ENCODE measurements around the gene ZBTB7C. TPM values are rescaled to one million over a fixed set of nuclear protein-coding genes. Genes with fewer than 3 reads are reported as not detected.

Gene ZBTB7C
- total and polyA plus RNA-seq, 4 donors: 0.19 to 1.1 (median 0.45) TPM

DNA sequence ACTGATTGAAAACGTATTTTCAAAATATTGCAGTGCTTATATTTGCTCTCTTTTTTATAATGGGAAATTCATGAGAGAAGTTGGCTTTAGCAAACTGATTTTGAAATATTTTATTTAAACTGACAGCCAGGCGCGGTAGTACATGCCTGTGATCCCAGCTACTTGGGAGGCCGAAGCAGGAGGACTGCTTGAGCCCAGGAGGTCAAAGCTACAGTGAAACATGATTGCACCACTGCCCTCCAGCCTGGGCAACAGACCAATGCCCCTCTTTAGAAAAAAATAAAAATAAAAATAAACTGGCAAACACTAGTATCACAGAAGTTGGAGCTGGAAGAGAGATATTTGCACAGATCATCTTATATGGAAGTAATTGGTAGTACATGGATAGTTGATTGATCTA lies 20.7 kb downstream of the ZBTB7C start:
- H3K9me3 ChIP-seq (ENCODE audit: control insufficient read depth in 4 of 4, low read length in 3 of 4): no peaks in the 10 kb centered on the region
- H3K4me1 ChIP-seq (ENCODE audit: control insufficient read depth in 4 of 4, insufficient read depth in 4 of 4, low read length in 3 of 4): peaks cover 0 to 4% (median 0%) of the 10 kb centered on the region in 4 donors
- WGBS: 92% methylated on average over 4 of the region's 4 CpGs
- DNase-seq (ENCODE audit: low spot score): no peak
- no peak overlapping the region for H3K4me3 ChIP-seq (ENCODE audit: low read depth in 1 of 3, low read length in 3 of 3)
- no peak overlapping the region for H3K27ac ChIP-seq (ENCODE audit: low read depth in 1 of 2, low read length in 2 of 2)
- H3K9ac ChIP-seq (ENCODE audit: low read depth in 1 of 2, low read length in 2 of 2): no peak overlapping the region
- peaks cover 0 to 4% (median 0%) of the 10 kb centered on the region in 4 donors for H3K27me3 ChIP-seq (ENCODE audit: control insufficient read depth in 4 of 4, insufficient read depth in 4 of 4, low read length in 3 of 4)
- H3K36me3 ChIP-seq (ENCODE audit: control insufficient read depth in 4 of 4, insufficient read depth in 3 of 4, low read depth in 1 of 4, low read length in 3 of 4): no peaks in the 10 kb centered on the region
- TF ChIP-seq FOXA2 (IDR thresholded peaks at IDR 0.05) (no peak), YY1 (IDR thresholded peaks at IDR 0.05) (no peak), EGR1 (IDR thresholded peaks at IDR 0.05; ENCODE audit: low read depth in 2 of 2) (no peak), JUND (IDR thresholded peaks at IDR 0.05) (no peak), RAD21 (IDR thresholded peaks at IDR 0.05) (no peak), SP1 (IDR thresholded peaks at IDR 0.05) (no peak), ATF3 (IDR thresholded peaks at IDR 0.05) (no peak), FOXA1 (IDR thresholded peaks at IDR 0.05) (no peak), RXRA (IDR thresholded peaks at IDR 0.05) (no peak), HNF4G (IDR thresholded peaks at IDR 0.05) (no peak), MAX (IDR thresholded peaks at IDR 0.05) (no peak), GABPA (IDR thresholded peaks at IDR 0.05 in 1 of 2, conservative IDR thresholded peaks at IDR 0.05 in 1 of 2) (no peak), HNF4A (conservative IDR thresholded peaks at IDR 0.05) (no peak), NR2F2 (IDR thresholded peaks at IDR 0.05) (no peak), TAF1 (conservative IDR thresholded peaks at IDR 0.05) (no peak)
- TF ChIP-seq, protein P1, sequence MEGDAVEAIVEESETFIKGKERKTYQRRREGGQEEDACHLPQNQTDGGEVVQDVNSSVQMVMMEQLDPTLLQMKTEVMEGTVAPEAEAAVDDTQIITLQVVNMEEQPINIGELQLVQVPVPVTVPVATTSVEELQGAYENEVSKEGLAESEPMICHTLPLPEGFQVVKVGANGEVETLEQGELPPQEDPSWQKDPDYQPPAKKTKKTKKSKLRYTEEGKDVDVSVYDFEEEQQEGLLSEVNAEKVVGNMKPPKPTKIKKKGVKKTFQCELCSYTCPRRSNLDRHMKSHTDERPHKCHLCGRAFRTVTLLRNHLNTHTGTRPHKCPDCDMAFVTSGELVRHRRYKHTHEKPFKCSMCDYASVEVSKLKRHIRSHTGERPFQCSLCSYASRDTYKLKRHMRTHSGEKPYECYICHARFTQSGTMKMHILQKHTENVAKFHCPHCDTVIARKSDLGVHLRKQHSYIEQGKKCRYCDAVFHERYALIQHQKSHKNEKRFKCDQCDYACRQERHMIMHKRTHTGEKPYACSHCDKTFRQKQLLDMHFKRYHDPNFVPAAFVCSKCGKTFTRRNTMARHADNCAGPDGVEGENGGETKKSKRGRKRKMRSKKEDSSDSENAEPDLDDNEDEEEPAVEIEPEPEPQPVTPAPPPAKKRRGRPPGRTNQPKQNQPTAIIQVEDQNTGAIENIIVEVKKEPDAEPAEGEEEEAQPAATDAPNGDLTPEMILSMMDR (IDR thresholded peaks at IDR 0.05; ENCODE audit: low read depth, low read length, missing input control): no peak
- TF ChIP-seq, protein P2, sequence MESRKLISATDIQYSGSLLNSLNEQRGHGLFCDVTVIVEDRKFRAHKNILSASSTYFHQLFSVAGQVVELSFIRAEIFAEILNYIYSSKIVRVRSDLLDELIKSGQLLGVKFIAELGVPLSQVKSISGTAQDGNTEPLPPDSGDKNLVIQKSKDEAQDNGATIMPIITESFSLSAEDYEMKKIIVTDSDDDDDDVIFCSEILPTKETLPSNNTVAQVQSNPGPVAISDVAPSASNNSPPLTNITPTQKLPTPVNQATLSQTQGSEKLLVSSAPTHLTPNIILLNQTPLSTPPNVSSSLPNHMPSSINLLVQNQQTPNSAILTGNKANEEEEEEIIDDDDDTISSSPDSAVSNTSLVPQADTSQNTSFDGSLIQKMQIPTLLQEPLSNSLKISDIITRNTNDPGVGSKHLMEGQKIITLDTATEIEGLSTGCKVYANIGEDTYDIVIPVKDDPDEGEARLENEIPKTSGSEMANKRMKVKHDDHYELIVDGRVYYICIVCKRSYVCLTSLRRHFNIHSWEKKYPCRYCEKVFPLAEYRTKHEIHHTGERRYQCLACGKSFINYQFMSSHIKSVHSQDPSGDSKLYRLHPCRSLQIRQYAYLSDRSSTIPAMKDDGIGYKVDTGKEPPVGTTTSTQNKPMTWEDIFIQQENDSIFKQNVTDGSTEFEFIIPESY (IDR thresholded peaks at IDR 0.05): no peak
- TF ChIP-seq, protein P3, sequence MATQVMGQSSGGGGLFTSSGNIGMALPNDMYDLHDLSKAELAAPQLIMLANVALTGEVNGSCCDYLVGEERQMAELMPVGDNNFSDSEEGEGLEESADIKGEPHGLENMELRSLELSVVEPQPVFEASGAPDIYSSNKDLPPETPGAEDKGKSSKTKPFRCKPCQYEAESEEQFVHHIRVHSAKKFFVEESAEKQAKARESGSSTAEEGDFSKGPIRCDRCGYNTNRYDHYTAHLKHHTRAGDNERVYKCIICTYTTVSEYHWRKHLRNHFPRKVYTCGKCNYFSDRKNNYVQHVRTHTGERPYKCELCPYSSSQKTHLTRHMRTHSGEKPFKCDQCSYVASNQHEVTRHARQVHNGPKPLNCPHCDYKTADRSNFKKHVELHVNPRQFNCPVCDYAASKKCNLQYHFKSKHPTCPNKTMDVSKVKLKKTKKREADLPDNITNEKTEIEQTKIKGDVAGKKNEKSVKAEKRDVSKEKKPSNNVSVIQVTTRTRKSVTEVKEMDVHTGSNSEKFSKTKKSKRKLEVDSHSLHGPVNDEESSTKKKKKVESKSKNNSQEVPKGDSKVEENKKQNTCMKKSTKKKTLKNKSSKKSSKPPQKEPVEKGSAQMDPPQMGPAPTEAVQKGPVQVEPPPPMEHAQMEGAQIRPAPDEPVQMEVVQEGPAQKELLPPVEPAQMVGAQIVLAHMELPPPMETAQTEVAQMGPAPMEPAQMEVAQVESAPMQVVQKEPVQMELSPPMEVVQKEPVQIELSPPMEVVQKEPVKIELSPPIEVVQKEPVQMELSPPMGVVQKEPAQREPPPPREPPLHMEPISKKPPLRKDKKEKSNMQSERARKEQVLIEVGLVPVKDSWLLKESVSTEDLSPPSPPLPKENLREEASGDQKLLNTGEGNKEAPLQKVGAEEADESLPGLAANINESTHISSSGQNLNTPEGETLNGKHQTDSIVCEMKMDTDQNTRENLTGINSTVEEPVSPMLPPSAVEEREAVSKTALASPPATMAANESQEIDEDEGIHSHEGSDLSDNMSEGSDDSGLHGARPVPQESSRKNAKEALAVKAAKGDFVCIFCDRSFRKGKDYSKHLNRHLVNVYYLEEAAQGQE (IDR thresholded peaks at IDR 0.05): no peak

Data from liver (tissue), 9 donors.